AG04449 (cell line): ENCODE data around the gene SULF2.

Source experiments
- CTCF ChIA-PET: fragments of 350-600 bp; formaldehyde crosslinking; extraction: SDS; loops from one replicate; lab custom pipeline; 2021; ENCODE audit warnings: antibody characterized with exemption; lab: Yijun Ruan, JAX
- POLR2A ChIA-PET: fragments of 400-600, 350-600 bp; formaldehyde crosslinking; extraction: SDS; loops from one replicate; lab custom pipeline; 2020; ENCODE audit warnings: antibody characterized with exemption, inconsistent platforms; lab: Yijun Ruan, JAX
- DNase-seq: peaks from one replicate; pipeline ENCODE4 v3.0.0-alpha.2; 2010; ENCODE audit warnings: low read depth, low spot score
- H3K4me3 ChIP-seq: 2 replicates; pipeline ENCODE4 v1.5.1; 2011; ENCODE audit warnings: low read depth, mild to moderate bottlenecking, control low read depth, low read length
- CTCF ChIP-seq: IDR thresholded peaks from one replicate; pipeline ENCODE4 v1.5.1; 2011; ENCODE audit warnings: mild to moderate bottlenecking, moderate library complexity, low read length, control low read depth, inconsistent platforms; ENCODE audit not compliant: insufficient read depth; ENCODE audit errors: missing control alignments

Gene SULF2

GRCh38 chr20:47670913-47671312, 114.4 kb downstream of the SULF2 start:
- H3K4me3 ChIP-seq = no peak overlapping the region
- no peak for TF ChIP-seq CTCF
- no peak for DNase-seq
- CTCF ChIA-PET = interaction anchor here (2.0 to 16.2 kb wide), 2 partner anchors 9 to 953 kb away, joined by 7 to 422 read pairs; no protein-coding TSS in a partner anchor
- POLR2A ChIA-PET = no interaction called here

GRCh38 chr20:47669927-47670890, 115.1 kb downstream of the SULF2 start:
- no peak overlapping the region for H3K4me3 ChIP-seq
- no peak for TF ChIP-seq CTCF
- DNase-seq = no peak
- ChIA-PET POLR2A (no interaction called here), CTCF (interaction anchor here (0.9 to 16.2 kb wide), 4 partner anchors 7 to 953 kb away, joined by 3 to 422 read pairs (median 5); no protein-coding TSS in a partner anchor)

GRCh38 chr20:47669489-47669888, 115.8 kb downstream of the SULF2 start:
- H3K4me3 ChIP-seq = no peak overlapping the region
- no peak for TF ChIP-seq CTCF
- ChIA-PET POLR2A (no interaction called here), CTCF (interaction anchor here (0.9 to 16.2 kb wide), 3 partner anchors 8 to 954 kb away, joined by 3 to 422 read pairs (median 3); no protein-coding TSS in a partner anchor)
- DNase-seq = no peak

GRCh38 chr20:47669152-47669425, 116.2 kb downstream of the SULF2 start:
- DNase-seq = no peak
- ChIA-PET POLR2A (no interaction called here), CTCF (interaction anchor here (0.9 to 16.2 kb wide), 5 partner anchors 8 to 954 kb away, joined by 3 to 422 read pairs (median 3); no protein-coding TSS in a partner anchor)
- TF ChIP-seq CTCF = no peak
- no peak overlapping the region for H3K4me3 ChIP-seq

- no peak overlapping the region for H3K4me3 ChIP-seq
- DNase-seq = no peak
- CTCF ChIA-PET = interaction anchor here (1.1 to 16.2 kb wide), 3 partner anchors 11 to 955 kb away, joined by 3 to 422 read pairs (median 73); no protein-coding TSS in a partner anchor
- POLR2A ChIA-PET = no interaction called here
- TF ChIP-seq CTCF = no peak
Observed at GRCh38 chr20:47668313-47669151, 116.7 kb downstream of the SULF2 start.
